ENCODE measurements around the gene PTPRZ1.

Gene PTPRZ1

DNA sequence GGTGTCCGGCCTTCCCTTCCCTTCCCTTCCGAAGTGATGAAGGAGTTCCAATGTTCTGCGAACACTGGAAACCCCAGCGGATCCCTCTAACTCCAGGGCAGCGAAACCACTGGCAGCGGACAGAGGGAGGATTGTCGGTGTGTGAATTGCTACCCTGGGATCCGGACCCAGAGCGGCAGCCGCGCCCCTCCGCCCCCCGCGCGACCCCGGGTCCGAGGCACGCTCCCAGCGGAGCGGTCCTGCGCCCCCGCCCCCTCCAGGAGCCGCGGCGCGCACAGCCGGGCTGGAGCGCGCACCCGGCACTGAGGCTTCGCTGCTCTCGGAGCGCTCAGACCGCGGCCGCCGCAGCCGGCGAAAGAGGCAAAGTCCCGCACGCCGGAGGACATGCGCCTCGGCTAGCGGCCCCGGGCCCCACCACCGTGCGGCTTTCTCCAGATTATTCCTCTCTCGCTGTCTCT lies at the start of gene PTPRZ1:
TSS of gene PTPRZ1 (plus strand) at position 331 of the 458 bp plus-strand sequence. CDS start 339 bp downstream, outside the sequence.
- peak; percentile 20 for DNase-seq

DNA sequence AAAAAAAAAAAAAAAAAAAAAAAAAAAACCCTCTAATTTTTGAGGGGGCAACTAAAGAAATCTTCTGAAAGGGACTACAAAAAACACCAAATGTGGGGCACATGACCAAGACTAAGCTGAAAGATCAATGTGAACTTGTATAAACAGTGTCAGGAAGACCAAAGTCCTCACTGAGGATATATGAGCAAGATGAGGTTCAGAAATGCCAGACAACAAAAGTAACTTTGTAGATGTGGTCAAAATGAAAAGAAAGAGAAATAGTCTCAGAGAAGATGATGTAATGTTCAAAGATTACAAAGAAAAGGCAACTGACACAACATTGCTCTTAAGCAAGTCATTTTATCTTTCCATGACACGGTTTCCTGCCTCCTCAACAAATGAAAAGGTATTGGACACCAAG lies 48.7 kb upstream of the PTPRZ1 start:
- no peak for DNase-seq

DNA sequence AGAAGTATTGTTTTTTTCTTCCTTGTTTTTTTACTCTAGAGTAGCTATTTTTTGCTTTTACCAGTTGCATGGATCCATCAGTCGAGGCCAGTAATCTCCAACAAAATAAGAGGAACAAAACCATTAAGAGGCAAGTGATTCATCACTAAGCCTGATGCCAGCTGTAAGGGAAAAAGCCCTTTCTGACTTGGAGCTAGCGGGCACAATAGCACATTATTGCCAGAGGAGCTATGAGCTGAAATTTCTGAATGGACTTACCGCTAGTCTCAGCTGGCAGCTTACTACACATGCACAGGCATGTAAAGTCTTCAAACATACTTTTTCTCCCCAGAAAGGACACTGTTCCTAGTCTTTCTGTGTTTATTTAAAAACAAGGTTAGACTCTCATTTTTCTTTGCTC lies 41.6 kb upstream of the PTPRZ1 start:
- DNase-seq, result no peak

DNA sequence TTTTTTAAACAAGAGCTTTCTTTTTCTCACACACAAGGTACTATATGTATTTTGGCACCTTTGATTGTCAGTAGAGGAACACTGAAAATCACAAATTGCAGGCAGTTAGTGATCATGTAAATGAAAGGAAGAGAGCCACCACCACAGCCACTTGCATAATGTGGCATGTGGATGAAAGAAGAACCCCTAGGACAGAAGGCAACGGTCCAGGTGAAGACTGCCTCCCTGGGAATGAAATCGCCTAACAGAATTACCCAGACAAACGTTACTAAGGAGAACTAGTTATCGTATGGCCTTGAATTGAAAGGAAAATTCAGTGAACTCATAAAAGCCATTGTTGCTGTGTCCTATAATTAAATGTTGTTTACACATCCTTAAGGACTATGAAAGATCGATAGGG lies 41.2 kb upstream of the PTPRZ1 start:
- no peak for DNase-seq

GRCh38 chr7:121832347-121832746 lies 40.6 kb upstream of the PTPRZ1 start:
- no peak for DNase-seq

DNA sequence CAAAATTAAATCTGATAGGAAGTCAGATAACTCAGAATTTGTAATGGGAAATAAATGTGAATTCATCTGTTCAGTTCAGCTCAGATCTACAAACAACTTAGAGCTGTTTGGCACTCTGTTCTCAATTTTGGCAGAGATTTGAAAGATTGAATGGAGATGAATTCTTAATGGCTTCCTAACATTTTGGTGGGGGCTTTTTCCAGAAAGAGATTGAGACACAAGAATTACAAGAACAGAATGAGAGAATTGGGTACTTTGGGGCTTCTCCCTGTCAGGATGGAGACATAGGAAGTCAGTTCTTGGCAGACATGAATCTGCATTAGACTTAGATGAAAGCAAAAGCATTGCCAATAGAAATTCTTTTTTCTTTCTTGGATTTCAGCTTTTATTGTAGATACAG lies 39.0 kb upstream of the PTPRZ1 start:
- DNase-seq, result no peak

DNA sequence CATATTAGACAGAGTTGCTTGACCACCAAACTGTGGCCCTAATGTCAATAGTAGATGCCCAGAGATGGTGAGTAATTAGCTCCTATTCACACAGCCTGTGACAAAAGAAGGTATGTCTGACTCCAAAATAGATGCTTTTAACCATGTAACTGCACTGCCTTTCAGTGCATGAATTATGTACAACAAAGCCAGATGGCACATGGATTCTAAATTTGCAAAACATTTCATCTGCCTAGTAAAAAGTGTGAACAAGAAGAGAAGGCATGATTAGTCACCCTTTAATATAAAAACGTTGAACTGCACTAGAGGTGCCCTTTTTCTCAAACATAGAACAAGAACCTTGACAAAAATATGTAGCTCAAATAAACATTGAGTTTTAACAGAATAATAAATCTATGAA lies 35.5 kb upstream of the PTPRZ1 start:
- DNase-seq, result no peak

DNA sequence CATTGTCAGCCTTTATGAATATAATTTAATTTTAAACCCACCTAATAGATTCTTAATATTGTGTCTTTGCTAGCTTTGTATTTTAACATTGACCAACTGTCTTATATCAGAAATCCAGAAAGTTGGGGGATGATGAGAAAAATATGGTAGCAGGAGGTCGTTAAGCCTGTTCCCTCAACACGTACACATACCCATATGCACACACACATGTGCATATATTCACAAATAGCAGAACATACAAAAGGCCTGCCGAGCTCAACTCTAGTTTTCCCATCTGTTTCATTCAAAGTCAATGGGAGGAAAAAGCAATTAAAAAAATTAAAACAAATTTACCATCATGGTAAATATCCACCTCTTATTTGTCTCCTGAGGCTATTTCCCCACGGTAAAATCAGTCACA lies 25.9 kb upstream of the PTPRZ1 start:
- no peak for DNase-seq

GRCh38 chr7:121853307-121853706 lies 19.7 kb upstream of the PTPRZ1 start:
- no peak for DNase-seq

GRCh38 chr7:121860953-121861352 lies 12.0 kb upstream of the PTPRZ1 start:
- no peak for DNase-seq

DNA sequence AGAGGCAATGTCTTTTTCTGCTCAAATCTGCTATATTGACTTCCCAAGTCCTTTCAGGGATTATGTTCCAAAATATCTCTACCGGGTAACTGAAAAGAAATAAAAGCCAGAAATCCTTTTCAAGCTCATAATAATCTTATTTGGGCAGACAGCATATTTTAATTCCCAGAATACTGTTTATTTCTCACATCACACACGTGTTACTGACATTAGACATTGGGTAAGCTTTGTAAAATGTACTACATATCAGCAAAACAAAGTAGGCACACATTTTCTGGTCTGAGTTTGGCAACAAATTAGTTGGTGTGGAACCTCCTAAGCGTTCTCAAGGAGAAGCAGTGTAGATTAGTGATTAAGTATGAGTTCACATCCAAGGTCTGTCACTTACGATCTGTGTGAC lies 10.4 kb upstream of the PTPRZ1 start:
- no peak for DNase-seq

DNA sequence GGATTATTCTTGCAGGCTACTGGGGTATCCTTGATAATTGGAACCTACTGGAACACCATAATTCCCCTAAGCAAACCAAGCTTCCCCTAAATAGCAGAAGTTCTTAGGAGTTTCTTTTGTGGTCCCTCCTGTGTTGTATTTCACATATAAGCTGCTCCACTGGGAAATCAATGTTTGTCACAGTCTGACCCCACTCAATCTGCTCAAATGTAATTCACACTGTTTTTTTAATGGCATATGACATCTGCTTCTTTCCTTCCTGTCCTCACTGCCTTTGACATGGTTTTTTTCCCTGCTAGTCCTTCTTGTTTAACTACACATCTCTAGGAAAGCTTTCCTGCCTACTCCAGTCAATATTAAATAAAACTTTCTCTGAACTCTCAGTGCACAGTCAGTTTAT lies 1.8 kb upstream of the PTPRZ1 start:
- DNase-seq, result no peak

DNA sequence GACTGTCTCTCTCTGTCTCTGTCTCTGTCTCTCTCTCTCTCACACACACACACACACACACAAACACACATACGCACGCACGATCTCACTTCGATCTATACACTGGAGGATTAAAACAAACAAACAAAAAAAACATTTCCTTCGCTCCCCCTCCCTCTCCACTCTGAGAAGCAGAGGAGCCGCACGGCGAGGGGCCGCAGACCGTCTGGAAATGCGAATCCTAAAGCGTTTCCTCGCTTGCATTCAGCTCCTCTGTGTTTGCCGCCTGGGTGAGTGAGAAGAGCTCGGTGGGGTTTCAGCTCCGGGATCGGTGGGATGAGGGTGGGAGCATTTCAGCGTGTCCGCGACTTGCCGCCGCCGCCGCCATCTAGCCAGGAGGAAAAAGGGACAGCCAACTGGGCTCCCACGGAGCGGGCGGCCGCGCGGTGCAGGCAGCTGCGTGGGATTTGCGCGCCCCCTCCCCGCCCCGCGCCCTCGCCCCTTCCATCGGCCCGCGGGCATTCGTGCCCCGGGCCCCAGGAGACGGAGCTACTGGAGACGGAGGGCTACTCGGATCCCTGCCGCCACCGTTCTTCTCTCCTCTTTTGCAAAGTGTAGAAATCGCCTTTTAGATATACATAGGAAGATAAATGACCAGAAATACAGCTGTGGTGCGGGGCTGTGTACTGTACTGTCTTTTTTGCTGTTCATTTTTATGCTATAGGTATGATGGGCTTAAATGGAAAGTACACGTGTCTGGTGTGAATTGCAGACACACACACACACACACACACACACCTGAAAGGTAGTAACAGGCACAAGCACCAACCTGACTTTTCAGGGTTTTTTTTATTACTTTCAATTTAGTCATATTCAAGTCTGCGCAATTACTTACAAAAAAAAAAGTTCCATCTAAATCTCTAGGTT lies 581 bp downstream of the PTPRZ1 start:
- DNase-seq, result peak; percentile 11

DNA sequence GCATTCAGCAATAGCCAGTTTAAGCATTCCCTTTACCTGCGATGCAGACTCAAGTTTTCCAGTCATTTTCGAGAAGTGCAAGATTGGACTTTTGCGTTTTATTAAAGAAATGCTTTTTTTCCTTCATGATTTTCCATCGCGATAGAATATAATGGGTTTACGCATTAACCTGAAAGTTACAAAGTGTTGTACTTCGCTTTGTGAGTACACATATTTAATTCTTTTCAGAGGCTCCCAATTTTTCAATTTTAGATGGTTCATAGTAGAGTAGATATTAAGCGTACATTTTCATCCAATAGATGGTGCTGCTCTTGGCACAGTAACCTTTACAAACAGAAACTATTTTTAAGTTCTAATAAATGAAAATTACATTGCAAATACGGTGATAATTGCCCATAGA lies 1.3 kb downstream of the PTPRZ1 start:
- DNase-seq, result no peak

GRCh38 chr7:121875203-121875602 lies 2.2 kb downstream of the PTPRZ1 start:
- no peak for DNase-seq

DNA sequence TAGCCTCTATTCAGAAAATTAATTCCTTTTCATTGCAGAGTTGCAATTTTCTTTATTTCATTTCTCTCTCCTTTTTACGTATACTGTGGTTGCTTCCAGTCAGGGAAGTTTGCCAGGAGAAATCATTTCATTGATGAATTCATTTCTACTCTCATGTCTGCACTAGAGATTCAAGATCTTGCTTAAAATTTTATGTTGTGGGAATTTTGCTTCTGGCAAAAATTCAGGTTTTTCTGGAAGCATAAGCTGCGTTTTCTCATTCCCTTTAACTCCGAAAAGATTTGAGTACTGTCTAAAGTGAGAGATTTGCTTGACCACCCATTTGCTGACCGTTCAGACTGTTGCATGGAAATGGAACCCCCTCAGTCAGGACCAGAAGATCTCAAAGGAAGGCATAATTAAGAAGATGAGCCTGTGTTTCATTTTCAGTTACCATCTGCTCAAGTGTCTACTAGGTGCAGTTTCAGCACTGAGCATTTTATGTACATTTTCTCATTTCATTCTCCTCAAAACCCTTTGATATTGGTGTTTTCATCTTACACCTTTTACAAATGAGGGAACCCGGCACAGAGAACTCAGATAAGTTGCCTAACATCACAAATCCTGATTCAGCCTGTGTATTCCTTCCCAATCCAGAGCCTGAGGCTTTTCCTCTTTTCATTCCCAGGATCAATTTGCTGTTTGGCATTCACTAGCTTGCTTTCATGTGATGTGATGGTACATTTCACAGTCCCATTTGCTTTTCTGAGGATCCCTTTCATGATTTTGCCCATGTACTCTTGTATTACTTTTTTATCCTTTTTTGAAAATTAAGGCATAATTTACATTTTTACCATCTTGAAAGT lies 3.9 kb downstream of the PTPRZ1 start:
- DNase-seq, result no peak

DNA sequence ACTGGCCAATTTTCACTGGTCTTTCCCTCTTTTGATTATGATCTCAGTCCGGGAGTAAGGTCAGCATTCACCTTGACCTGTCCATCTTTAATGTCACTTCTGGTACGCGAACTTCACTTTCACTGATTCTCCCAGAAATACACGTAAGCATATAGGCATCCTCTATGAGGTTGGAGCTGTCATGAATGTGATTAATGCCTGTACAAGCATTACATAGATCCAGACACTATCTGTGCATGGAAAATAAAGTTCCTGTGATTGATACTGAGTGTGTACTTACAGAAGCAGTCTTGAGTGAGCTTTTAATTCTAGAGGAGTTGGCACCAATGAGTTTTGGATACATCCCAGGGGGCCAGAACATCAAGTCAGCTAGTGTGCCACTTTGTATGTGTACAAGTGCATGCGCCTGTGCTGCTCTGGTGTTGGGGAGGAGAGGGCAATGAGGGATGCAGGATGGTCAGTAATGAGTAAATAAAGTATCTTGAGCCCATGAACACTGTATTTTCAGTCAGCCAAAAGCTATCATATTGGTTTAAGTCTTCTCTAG lies 6.0 kb downstream of the PTPRZ1 start:
- DNase-seq, result no peak

DNA sequence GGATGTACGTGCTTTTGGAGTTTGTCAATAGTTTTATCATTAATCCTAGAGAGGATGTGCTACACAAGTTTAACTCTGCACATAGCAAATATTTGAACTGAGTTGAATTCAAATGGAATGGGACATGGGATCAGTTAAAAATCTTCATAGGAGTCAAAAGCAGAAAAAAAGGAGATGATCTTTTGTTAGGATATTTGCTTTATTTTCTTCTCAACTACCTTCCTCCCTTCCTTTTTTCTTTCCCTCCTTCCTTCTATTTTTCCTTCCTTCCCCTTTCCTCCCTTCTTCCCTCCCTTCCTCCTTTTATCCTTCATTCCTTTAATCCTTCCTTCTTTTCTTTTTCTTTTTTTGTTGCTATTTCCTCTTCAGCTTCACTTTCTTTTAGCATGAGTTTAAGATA lies 6.6 kb downstream of the PTPRZ1 start:
- DNase-seq, result no peak

DNA sequence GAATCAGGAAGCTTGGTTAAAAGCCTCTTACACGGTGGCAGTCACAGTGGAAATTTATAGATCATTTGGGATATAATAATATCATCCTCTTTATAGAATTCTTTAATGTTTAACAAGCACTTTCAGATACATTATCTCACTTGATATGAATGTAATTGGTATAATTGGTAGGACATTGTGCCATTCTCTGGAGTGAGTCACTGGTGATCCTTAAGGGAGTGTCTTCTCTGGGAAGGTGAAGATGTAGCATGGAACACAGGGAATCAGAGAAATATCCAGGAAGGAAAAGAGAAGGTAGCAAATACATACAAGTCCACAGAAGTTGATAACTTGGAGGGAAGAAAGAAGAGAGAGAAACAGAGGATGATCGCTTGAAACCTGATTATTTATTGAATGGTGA lies 9.8 kb downstream of the PTPRZ1 start:
- DNase-seq, result no peak

GRCh38 chr7:121885166-121885920 lies 12.4 kb downstream of the PTPRZ1 start:
- no peak for DNase-seq

- no peak for DNase-seq
Observed at GRCh38 chr7:121887634-121888033, 14.7 kb downstream of the PTPRZ1 start.

DNA sequence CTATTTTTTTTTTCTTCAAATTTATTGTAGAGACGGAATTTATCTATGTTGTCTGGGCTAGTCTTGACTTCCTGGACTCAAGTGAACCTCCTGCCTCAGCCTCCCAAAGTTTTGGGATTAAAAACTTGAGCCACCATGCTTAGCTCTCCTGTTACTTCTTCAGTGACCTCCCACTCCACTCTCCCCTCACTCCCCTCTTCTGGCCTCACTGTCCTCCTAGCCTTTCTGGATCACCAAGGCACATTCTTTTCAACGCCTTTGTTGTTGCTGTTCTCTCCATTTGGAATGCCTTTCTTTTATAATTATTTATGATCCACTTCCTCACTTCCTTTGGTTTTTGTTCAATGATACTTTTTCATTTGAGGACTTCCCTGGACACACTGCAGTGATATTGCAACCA lies 17.9 kb downstream of the PTPRZ1 start:
- no peak for DNase-seq

DNA sequence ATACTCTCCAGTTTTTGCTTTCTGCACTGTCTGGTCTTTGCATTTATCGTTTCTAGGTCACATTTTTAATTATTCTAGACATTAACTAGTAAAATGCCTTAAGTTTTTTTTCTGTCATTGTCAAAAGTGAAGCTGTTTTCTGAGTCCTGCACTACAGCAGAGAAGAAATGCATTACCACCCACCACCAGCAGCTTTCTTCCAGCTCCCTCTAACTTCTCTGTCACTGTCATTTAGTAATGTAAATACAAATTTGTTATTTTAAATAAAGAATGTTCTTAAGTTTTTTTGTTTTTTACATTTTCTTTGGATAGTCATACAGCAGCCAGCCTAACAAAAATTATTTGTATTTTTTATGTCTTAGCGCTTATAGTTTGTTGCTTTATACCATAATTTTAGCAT lies 18.8 kb downstream of the PTPRZ1 start:
- no peak for DNase-seq
